Measurements from ENCODE around the gene SETD9. TPM values are rescaled to one million over a fixed set of nuclear protein-coding genes. Genes with fewer than 3 reads are reported as not detected.
A peak's percentile ranks its signal among the peaks of the same experiment; 100 is the strongest.

The SETD9 gene
- total and polyA plus RNA-seq, 2 of the 13 experiments (the other 11 are each of a cell fraction or from before 2014, with no cell fraction given): 4.8 to 17.8 TPM

DNA sequence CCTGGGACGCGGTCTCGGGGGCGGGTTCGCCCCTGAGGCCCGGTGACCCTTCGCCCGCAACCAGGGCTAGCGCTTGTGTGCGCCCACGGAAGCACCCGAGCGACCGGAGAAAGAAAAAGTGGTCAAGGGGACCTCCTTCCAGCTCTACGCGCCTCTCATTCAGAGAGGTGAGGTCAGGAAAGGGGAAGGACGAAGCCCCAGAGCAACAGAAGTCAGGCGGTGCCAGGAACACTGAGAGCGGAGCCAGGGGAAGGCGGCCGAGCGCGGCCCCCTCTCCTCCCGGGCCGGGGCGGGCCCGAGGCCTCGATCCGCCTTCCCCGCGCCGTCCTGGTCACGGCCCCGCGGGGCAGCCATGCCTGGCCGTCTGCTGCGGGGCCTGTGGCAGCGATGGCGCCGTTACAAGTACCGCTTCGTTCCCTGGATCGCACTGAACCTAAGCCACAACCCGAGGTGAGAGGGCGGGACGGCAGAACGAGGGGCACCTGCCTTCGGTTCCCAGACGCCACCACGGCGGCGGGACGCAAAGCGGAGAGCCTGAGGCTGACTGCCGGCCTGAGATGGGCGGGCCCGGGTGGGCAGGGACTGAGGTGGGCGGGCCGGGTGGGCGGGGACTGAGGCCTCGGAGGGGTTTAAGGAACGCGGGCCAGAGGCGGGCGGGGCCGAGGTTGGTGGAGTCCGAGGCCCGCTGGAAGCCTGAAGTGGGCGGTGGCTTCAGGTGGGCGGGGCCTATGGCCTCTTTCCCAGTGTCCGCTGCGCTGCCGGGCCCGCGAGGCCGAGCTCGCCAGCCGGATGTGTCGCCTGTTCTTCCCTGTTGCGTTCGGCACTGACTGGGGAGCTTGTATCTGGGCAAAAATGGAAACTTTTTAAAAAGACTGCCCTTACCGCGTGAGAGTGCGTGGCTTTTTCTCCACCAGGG, at the start of gene SETD9 (continued):
- TF ChIP-seq, protein P1, sequence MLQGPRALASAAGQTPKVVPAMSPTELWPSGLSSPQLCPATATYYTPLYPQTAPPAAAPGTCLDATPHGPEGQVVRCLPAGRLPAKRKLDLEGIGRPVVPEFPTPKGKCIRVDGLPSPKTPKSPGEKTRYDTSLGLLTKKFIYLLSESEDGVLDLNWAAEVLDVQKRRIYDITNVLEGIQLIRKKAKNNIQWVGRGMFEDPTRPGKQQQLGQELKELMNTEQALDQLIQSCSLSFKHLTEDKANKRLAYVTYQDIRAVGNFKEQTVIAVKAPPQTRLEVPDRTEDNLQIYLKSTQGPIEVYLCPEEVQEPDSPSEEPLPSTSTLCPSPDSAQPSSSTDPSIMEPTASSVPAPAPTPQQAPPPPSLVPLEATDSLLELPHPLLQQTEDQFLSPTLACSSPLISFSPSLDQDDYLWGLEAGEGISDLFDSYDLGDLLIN (CRISPR knock-in tag; IDR thresholded peaks at IDR 0.05; ENCODE audit: borderline replicate concordance): 0 out of 2 replicates have a peak, but pooled peaks have one; percentile 14
- TF ChIP-seq, protein P2, sequence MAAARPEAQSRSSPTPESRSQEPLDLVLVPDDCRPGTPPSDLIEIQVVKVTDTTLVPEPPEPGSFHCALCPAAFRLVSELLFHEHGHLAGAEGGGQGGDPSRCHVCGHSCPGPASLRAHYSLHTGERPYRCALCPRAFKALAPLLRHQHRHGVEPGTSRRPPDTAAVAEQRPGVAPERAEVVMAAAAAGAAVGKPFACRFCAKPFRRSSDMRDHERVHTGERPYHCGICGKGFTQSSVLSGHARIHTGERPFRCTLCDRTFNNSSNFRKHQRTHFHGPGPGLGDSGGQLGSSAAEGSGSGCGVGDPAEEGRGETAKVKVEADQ (CRISPR knock-in tag; IDR thresholded peaks at IDR 0.05; ENCODE audit: borderline replicate concordance): peak; percentile 51; the same call in 1 of the 2 replicates
- TF ChIP-seq ZFY (CRISPR knock-in tag; IDR thresholded peaks at IDR 0.05) (peak; percentile 95), CENPX (CRISPR knock-in tag; IDR thresholded peaks at IDR 0.05) (no peak), ZNF253 (CRISPR knock-in tag; IDR thresholded peaks at IDR 0.05; ENCODE audit: borderline replicate concordance) (0 out of 2 replicates have a peak, but pooled peaks have one; percentile 59), ZFP1 (CRISPR knock-in tag; IDR thresholded peaks at IDR 0.05) (peak; percentile 64; the same call in 1 of the 2 replicates), NR1H2 (CRISPR knock-in tag; IDR thresholded peaks at IDR 0.05; ENCODE audit: borderline replicate concordance, low read depth) (0 out of 2 replicates have a peak, but pooled peaks have one; percentile 50), ZNF883 (CRISPR knock-in tag; IDR thresholded peaks at IDR 0.05; ENCODE audit: not compliant biosample characterization) (peak; percentile 9), ZSCAN29 (CRISPR knock-in tag; conservative IDR thresholded peaks at IDR 0.05) (peak; percentile 2; the same call in 1 of the 2 replicates), ZNF12 (CRISPR knock-in tag; IDR thresholded peaks at IDR 0.05) (peak; percentile 61; the same call in 1 of the 2 replicates), ZNF138 (CRISPR knock-in tag; IDR thresholded peaks at IDR 0.05; ENCODE audit: low read depth) (0 out of 2 replicates have a peak, but pooled peaks have one; percentile 87), ZNF749 (CRISPR knock-in tag; IDR thresholded peaks at IDR 0.05; ENCODE audit: borderline replicate concordance) (peak; percentile 74; the same call in 1 of the 2 replicates), POLR2AphosphoS2 (IDR thresholded peaks at IDR 0.05; ENCODE audit: low read depth, low read length) (0 out of 2 replicates have a peak, but pooled peaks have one; percentile 36), ZNF598 (CRISPR knock-in tag; IDR thresholded peaks at IDR 0.05; ENCODE audit: borderline replicate concordance) (peak; percentile 36; the same call in 1 of the 2 replicates), ZNF768 (CRISPR knock-in tag; IDR thresholded peaks at IDR 0.05) (peak; percentile 41), ZNF580 (CRISPR knock-in tag; IDR thresholded peaks at IDR 0.05; ENCODE audit: borderline replicate concordance, low read depth) (peak; percentile 83), CBFB (CRISPR knock-in tag; IDR thresholded peaks at IDR 0.05) (peak; percentile 42; the same call in 1 of the 2 replicates)
- TF ChIP-seq, protein P3, sequence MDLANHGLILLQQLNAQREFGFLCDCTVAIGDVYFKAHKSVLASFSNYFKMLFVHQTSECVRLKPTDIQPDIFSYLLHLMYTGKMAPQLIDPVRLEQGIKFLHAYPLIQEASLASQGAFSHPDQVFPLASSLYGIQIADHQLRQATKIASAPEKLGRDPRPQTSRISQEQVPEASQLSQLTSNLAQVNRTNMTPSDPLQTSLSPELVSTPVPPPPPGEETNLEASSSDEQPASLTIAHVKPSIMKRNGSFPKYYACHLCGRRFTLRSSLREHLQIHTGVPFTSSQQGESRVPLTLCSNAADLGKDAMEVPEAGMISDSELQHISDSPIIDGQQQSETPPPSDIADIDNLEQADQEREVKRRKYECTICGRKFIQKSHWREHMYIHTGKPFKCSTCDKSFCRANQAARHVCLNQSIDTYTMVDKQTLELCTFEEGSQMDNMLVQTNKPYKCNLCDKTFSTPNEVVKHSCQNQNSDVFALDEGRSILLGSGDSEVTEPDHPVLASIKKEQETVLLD (CRISPR knock-in tag; IDR thresholded peaks at IDR 0.05; ENCODE audit: low read depth): peak; percentile 24
- TF ChIP-seq, protein P4, sequence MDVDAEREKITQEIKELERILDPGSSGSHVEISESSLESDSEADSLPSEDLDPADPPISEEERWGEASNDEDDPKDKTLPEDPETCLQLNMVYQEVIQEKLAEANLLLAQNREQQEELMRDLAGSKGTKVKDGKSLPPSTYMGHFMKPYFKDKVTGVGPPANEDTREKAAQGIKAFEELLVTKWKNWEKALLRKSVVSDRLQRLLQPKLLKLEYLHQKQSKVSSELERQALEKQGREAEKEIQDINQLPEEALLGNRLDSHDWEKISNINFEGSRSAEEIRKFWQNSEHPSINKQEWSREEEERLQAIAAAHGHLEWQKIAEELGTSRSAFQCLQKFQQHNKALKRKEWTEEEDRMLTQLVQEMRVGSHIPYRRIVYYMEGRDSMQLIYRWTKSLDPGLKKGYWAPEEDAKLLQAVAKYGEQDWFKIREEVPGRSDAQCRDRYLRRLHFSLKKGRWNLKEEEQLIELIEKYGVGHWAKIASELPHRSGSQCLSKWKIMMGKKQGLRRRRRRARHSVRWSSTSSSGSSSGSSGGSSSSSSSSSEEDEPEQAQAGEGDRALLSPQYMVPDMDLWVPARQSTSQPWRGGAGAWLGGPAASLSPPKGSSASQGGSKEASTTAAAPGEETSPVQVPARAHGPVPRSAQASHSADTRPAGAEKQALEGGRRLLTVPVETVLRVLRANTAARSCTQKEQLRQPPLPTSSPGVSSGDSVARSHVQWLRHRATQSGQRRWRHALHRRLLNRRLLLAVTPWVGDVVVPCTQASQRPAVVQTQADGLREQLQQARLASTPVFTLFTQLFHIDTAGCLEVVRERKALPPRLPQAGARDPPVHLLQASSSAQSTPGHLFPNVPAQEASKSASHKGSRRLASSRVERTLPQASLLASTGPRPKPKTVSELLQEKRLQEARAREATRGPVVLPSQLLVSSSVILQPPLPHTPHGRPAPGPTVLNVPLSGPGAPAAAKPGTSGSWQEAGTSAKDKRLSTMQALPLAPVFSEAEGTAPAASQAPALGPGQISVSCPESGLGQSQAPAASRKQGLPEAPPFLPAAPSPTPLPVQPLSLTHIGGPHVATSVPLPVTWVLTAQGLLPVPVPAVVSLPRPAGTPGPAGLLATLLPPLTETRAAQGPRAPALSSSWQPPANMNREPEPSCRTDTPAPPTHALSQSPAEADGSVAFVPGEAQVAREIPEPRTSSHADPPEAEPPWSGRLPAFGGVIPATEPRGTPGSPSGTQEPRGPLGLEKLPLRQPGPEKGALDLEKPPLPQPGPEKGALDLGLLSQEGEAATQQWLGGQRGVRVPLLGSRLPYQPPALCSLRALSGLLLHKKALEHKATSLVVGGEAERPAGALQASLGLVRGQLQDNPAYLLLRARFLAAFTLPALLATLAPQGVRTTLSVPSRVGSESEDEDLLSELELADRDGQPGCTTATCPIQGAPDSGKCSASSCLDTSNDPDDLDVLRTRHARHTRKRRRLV (CRISPR knock-in tag; IDR thresholded peaks at IDR 0.05): no peak; the same call in 1 of the 2 replicates

Data from HepG2 (cell line).